ENCODE measurements around the gene HPS5. TPM values are rescaled to one million over a fixed set of nuclear protein-coding genes. Genes with fewer than 3 reads are reported as not detected.

The HPS5 gene
- total RNA-seq, 1 donor from 2014 or later, result 17.0 TPM

- H3K36me3 Mint-ChIP-seq, result no peaks in the 10 kb centered on the region
- Histone ChIP-seq H3K36me3 (no peaks in the 10 kb centered on the region), H2AFZ (replicated peaks) (no peak overlapping the region), H3K4me1 (no peaks in the 10 kb centered on the region), H3K9ac (no peak overlapping the region), H3K79me2 (ENCODE audit: low read depth) (no peaks in the 10 kb centered on the region), H3K27me3 (no peaks in the 10 kb centered on the region), H3K27ac (no peak overlapping the region), H3F3A (ENCODE audit: low read depth) (no peaks in the 10 kb centered on the region), H3K4me3 (no peak overlapping the region), H4K20me1 (ENCODE audit: low read depth) (no peaks in the 10 kb centered on the region), H3K4me2 (no peak overlapping the region), H3K9me3 (ENCODE audit: low read depth) (no peaks in the 10 kb centered on the region)
- no peaks in the 10 kb centered on the region for H3K4me1 Mint-ChIP-seq
- no peaks in the 10 kb centered on the region for H3K27me3 Mint-ChIP-seq (ENCODE audit: insufficient read depth, low read depth)
- TF ChIP-seq EZH2 (IDR thresholded peaks at IDR 0.05) (no peak), EZH2phosphoT487 (IDR thresholded peaks at IDR 0.05) (no peak), CTCF (IDR thresholded peaks at IDR 0.05) (no peak)
- no peak for DNase-seq (ENCODE audit: low spot score)
- H3K9me3 Mint-ChIP-seq, result no peaks in the 10 kb centered on the region
- H3K27ac Mint-ChIP-seq, result no peak overlapping the region
- no peak overlapping the region for H3K4me3 Mint-ChIP-seq
Measured at GRCh38 chr11:18261721-18262120, 60.2 kb downstream of the HPS5 start.

GRCh38 chr11:18259259-18259658 is 62.7 kb downstream of the HPS5 start:
- Histone ChIP-seq H3K4me2 (no peak overlapping the region), H3K79me2 (ENCODE audit: low read depth) (no peaks in the 10 kb centered on the region), H3K9me3 (ENCODE audit: low read depth) (no peaks in the 10 kb centered on the region), H3K36me3 (no peaks in the 10 kb centered on the region), H3K9ac (no peak overlapping the region), H3F3A (ENCODE audit: low read depth) (no peaks in the 10 kb centered on the region), H3K27ac (no peak overlapping the region), H3K27me3 (no peaks in the 10 kb centered on the region), H3K4me1 (no peaks in the 10 kb centered on the region), H3K4me3 (no peak overlapping the region), H4K20me1 (ENCODE audit: low read depth) (no peaks in the 10 kb centered on the region), H2AFZ (replicated peaks) (no peak overlapping the region)
- peaks cover 2% of the 10 kb centered on the region for H3K27me3 Mint-ChIP-seq (ENCODE audit: insufficient read depth, low read depth)
- H3K27ac Mint-ChIP-seq, result no peak overlapping the region
- H3K9me3 Mint-ChIP-seq, result no peaks in the 10 kb centered on the region
- no peaks in the 10 kb centered on the region for H3K36me3 Mint-ChIP-seq
- TF ChIP-seq CTCF (IDR thresholded peaks at IDR 0.05), result no peak
- TF ChIP-seq EZH2 (IDR thresholded peaks at IDR 0.05), result no peak
- no peak for TF ChIP-seq EZH2phosphoT487 (IDR thresholded peaks at IDR 0.05)
- no peak for DNase-seq (ENCODE audit: low spot score)
- H3K4me1 Mint-ChIP-seq, result no peaks in the 10 kb centered on the region
- no peak overlapping the region for H3K4me3 Mint-ChIP-seq

GRCh38 chr11:18254781-18255361 is 67.1 kb downstream of the HPS5 start:
- H4K20me1 ChIP-seq (ENCODE audit: low read depth), result no peaks in the 10 kb centered on the region
- no peak overlapping the region for H3K4me2 ChIP-seq
- H3K27me3 ChIP-seq, result no peaks in the 10 kb centered on the region
- no peaks in the 10 kb centered on the region for H3K36me3 Mint-ChIP-seq
- no peaks in the 10 kb centered on the region for H3K4me1 ChIP-seq
- H3F3A ChIP-seq (ENCODE audit: low read depth), result no peaks in the 10 kb centered on the region
- no peak overlapping the region for H2AFZ ChIP-seq (replicated peaks)
- no peak overlapping the region for H3K27ac ChIP-seq
- no peak for DNase-seq (ENCODE audit: low spot score)
- H3K4me3 Mint-ChIP-seq, result no peak overlapping the region
- no peaks in the 10 kb centered on the region for H3K4me1 Mint-ChIP-seq
- H3K9me3 Mint-ChIP-seq, result no peaks in the 10 kb centered on the region
- H3K9ac ChIP-seq, result no peak overlapping the region
- H3K27ac Mint-ChIP-seq, result no peak overlapping the region
- no peaks in the 10 kb centered on the region for H3K36me3 ChIP-seq
- peaks cover 7% of the 10 kb centered on the region for H3K27me3 Mint-ChIP-seq (ENCODE audit: insufficient read depth, low read depth)
- TF ChIP-seq EZH2phosphoT487 (IDR thresholded peaks at IDR 0.05) (no peak), CTCF (IDR thresholded peaks at IDR 0.05) (no peak), EZH2 (IDR thresholded peaks at IDR 0.05) (no peak)
- H3K79me2 ChIP-seq (ENCODE audit: low read depth), result no peaks in the 10 kb centered on the region
- no peaks in the 10 kb centered on the region for H3K9me3 ChIP-seq (ENCODE audit: low read depth)
- no peak overlapping the region for H3K4me3 ChIP-seq

All from neural progenitor cell (in vitro differentiated cells).